GM18499 (cell line): ENCODE data around the gene KPNB1.

Source experiments
- ATAC-seq: cut with Tn5 transposase; IDR thresholded peaks from one replicate; pipeline ENCODE4 v1.9.1; 2021; ENCODE audit warnings: moderate number of reproducible peaks; ENCODE audit not compliant: insufficient read depth, unreplicated experiment

The KPNB1 gene

DNA sequence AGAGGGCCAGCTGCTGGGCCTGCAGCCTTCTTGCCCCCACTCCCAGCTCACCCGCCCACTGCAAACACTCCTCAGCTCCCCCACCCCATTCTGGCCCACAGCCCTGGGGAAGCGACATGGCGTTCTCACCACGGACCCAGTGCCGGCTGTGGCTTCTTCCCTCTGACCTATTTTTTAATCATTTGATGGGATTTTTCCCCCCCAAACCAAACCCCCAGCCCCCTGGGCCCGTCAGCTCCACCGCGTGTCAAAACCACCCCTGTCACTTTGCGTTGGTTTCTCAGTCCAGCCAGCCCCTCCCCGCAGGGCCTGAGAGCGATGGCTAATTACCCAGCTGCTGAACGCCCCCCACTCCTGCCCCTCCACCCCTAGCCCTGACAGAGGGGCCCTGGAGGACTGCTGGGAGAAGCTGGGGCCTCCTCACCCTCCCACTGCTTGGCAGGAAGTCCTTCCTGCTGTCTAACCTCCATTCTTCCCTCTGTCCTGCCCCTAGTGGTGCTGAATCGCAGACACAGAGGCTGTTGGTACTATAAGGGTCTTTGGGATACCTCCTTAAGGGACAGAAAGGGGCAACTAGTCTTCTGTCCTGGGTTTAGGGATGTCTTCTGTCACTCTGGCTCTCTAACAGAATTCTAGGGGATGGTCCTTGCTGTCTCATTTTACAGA lies 75.9 kb downstream of the KPNB1 start:
- no peak for ATAC-seq

DNA sequence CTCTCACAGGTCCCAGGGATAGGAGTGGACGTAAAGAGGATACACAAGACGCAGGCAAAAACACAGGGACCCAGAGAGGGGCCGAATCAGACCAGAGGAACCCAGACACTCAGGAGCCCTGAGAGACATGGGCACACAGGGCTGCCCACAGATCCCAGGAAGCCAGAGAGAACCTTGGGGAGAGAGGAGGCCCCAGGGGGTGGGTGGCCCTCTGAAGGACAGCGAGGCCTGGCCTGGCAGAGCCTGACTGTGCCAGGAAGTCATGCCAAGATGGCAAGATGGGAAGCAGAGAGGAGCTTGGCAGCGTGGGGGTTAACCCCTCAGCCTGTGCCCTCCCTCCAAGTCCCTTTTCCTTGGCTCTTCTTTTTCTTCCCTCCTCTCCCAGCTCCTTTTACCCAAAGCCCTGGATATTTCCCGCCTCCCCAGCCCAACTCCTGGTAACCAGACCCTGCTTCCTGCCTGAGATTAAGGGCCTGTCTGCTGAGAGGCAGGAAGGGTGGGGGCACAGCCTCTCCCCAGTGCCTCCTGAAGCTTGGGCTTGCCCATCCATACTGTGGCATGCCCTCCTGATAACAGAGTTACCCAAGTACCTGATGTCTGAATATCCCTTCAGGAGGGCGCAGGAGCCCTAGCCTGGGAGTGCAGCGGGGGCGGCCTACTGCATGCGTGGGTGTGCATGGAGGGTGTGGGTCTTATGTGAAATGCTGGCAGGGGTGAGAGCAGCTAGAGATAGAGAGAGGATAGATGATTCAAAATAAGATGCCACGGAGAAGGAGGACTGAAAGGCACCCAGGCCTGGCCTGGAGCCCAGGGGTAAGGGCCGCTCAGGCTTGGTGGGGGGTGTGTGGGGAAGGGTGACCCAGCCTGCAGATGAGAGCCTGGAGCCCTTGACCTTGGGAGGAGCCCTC lies 77.3 kb downstream of the KPNB1 start:
- no peak for ATAC-seq

DNA sequence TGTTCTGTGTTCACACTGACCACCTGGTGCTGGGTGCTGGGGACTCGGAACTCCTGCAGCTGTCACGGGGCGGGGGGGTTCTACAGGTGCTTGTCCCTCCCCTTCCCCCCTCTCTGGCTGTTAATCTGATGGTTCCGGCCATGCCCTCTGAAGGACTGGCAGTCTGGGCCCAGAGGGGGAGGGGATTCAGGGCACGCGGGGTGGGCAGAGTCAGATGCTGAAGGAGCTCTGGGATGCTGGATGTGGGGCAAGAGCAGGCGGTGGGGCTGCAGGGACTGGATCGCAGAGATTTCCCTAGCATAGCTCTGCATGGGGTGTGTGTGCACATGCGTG lies 78.0 kb downstream of the KPNB1 start:
- no peak for ATAC-seq

DNA sequence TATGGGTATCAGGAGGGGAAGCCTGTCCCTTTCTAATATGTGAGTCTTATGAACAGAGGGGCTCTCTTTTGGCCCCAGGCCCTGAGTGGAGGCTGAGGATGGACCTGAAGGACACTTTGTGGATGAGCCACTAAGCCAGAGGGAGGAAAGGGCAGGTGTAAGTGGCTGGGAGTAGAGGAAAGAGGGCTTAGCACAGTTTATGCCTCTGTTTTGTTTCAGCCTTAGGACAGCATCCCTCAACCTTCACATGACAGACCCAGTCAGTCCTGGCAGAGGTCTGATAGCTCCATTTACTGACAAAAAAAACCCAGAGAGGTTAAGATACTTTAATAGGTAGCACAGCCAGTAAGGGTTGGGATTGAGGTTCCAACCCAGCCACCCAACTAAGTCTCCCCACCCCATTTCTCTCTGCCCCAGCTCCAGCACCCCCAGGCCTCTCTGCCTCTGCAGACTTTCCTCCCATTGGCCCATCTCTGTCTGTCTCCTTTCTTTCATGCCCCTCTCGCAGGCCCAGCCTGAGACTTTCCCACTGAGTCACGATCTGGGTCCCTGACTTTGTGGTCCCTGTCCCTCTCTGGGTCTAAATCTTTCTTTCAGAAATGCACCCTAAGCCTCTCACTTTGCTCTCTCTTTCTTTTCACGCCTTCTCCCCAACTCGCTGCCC lies 78.6 kb downstream of the KPNB1 start:
- no peak for ATAC-seq

DNA sequence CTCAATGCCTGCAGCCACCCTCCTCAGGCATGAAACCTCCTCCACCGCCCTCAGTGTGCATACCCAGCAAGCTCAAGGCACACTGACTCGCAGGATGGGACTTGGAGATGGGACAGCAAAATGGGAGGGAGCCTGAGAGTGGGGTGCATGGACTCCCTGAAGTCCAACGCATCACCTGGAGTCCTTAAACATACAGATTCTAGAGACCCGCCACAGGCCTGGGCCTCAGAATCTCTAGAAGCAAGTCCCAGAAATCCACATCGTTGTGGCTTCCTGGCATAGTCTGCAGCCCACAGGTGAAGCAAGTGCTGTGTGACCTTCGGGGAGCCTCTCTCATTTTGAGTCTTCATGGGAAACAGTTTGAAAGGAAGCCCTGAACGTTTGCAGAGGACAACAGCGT lies 79.8 kb downstream of the KPNB1 start:
- ATAC-seq = no peak

DNA sequence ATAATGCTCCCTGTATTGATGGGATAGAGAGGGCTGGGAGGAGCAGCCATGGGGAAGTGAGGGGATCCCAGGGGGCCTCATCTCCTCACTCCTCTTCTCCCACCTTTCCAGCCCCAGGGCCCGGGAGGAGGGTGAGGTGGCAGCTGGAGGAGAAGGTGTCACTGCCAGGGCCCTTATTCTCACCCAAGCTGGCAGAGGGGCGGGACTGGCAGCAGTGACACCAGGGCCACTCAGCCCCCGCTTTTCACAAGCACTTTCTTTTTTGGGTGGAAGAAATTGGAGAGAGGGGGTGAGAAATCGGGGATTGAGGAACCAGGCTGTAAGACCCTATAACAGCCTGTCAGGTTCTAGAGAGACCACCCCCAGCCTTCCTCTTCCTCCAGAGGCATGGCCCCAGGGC lies 81.0 kb downstream of the KPNB1 start:
- ATAC-seq = no peak

DNA sequence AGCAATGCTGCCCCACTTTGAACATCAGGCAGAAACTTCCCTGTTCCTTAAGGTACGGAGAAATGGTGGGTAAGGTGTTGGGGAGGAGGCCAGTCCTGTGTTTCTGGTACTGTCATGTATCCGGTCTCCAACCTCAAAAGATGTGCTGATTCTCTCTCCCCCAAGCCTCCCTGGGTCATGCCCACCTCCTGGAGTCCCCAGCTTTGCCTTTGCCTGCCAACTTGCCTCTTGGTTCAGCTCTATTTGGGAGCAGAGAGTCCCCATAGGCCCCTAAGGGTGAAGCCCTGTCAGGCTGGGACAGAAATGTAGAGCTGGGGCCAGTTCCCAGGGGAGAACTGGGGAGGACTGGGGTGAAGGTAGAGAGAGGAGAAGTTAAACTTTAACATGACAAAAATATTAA lies 81.7 kb downstream of the KPNB1 start:
- no peak for ATAC-seq

DNA sequence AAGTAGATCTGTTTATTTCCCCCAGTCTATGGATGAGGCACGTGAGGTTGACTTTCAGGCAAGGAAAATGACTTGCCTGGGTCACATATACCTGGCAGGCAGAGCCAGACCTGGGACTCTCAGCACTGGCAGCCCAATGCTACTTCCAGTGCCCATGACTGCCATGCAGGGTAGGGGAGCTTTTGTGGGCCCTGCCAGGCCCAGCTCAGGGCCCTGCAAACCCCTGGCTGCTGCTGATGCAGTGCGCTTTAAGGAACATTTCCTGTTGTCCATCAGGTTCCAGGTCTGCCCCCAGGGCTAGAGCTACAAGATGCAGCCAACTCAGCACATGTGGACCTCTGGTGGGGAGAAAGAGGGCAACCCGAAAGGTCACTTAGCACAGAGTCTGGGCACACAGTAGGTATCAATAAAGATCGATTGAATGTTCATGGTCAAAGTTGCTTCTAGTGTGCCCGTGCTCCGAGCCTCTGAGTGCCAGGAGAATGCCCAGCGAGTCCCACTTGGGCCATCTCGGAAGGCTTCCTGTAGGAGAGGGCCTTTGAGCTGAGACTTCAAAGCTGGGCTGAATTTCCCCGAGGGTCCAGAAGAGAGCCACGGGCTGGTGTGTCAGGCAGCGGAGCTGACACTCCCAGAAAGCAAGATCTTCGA lies 82.8 kb downstream of the KPNB1 start:
- no peak for ATAC-seq

DNA sequence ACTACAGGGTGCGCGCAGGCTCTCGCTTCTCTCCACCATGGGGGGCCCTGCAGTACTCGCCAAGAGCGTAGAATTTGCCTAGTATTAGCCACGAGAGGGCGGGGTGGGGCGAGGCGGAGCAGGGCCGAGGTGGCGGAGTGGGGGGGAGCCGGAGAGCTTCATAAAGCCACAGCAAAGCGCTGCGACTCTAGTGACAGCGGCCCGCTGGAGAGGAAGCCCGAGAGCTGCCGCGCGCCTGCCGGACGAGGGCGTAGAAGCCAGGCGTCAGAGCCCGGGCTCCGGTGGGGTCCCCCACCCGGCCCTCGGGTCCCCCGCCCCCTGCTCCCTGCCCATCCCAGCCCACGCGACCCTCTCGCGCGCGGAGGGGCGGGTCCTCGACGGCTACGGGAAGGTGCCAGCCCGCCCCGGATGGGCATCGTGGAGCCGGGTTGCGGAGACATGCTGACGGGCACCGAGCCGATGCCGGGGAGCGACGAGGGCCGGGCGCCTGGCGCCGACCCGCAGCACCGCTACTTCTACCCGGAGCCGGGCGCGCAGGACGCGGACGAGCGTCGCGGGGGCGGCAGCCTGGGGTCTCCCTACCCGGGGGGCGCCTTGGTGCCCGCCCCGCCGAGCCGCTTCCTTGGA lies 83.4 kb downstream of the KPNB1 start, which contains the start of gene TBX21:
TSS of gene TBX21 (plus strand) at position 190 of the 627 bp plus-strand sequence. CDS start at position 409, 219 bp downstream.
- ATAC-seq = no peak

DNA sequence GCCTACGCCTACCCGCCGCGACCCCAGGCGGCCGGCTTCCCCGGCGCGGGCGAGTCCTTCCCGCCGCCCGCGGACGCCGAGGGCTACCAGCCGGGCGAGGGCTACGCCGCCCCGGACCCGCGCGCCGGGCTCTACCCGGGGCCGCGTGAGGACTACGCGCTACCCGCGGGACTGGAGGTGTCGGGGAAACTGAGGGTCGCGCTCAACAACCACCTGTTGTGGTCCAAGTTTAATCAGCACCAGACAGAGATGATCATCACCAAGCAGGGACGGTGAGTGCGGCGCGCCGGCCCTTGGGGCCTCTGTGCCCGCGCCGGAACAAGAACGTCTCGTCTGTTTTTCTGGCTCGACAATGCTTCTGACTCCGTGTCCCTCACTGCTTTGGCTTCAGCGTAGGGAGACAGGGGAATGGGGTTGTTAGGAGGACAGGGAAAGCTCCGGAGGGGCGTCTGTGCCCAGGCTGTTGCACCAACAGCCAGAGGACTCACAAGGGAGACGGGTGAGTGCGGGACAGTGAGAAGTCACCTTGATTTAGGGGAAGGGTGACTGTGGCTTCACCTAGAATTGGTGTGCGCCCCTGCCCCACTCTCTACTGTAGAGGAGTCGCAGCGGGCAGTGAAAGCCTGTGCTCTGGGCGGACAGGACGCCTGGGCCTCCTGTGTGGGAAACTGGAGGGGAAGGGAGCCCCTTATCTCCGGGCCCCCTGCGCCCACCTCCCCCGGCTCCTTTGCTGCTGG lies 84.1 kb downstream of the KPNB1 start:
- no peak for ATAC-seq

DNA sequence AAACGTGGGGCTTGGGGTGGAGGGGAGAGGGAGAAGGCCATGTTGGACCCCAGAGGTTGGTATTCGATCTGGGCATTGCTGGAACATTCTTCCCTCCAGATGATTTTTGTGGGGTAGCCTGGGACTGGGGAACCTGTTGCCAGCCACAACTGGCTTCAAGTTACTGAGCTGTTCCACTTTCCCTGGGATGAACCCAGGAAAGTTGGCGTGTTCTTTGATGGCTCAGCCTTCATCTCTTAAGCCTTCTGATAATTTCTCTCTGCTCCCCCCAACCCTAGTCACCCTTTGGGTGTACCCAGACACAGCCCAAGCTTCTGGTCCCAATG lies 85.4 kb downstream of the KPNB1 start:
- ATAC-seq = no peak
